ENCODE results near the gene TGM2.

DNA sequence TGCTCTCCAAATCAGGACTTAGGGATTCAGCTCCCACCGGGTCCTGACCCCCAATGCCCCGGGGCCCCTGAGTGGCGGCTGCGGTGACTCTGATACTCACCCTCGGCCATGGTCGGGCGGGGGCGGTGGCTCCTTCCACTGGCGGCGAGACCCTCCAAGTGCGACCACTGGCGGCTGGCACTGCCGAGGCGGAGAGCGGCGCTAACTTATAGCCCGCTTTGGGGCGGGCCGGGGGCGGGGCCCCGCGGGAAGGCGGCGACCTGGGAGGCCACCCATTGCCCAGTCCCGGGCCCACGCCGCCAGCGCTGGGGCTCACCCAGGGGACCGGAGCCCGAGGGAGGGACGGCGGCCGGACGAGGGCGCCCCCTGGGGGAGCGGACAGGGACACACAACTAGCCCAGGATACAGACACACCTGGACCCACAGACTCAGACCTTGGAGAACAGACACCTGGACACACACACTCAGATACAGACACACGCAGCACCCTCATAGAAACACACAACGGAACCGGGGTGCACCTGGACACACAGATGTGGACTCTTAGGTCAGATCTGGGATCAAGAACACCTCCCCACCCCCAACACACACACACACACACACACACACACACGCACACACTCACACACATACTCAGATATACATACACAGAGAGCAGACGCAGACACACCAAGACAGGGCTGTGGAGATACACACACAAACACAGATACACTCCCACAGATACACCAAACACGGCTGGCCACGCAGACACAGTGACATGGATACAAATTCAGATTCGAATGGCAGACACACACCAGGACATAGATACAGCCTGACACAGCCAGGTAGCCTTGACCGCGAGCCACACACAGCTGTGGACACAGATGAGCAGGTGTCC, at the start of gene TGM2:
- TF ChIP-seq POLR2AphosphoS5 (IDR thresholded peaks at IDR 0.05): peak in 2 of 4 donors; percentile 45 to 54
- TF ChIP-seq, protein P1, sequence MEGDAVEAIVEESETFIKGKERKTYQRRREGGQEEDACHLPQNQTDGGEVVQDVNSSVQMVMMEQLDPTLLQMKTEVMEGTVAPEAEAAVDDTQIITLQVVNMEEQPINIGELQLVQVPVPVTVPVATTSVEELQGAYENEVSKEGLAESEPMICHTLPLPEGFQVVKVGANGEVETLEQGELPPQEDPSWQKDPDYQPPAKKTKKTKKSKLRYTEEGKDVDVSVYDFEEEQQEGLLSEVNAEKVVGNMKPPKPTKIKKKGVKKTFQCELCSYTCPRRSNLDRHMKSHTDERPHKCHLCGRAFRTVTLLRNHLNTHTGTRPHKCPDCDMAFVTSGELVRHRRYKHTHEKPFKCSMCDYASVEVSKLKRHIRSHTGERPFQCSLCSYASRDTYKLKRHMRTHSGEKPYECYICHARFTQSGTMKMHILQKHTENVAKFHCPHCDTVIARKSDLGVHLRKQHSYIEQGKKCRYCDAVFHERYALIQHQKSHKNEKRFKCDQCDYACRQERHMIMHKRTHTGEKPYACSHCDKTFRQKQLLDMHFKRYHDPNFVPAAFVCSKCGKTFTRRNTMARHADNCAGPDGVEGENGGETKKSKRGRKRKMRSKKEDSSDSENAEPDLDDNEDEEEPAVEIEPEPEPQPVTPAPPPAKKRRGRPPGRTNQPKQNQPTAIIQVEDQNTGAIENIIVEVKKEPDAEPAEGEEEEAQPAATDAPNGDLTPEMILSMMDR (IDR thresholded peaks at IDR 0.05): peak; percentile 80 to 93 (median 84)
- TF ChIP-seq POLR2A (IDR thresholded peaks at IDR 0.05): no peak
- no peak for TF ChIP-seq EP300 (IDR thresholded peaks at IDR 0.05)
